NCI-H226 (cell line): ENCODE measurements around the gene BABAM2.
A peak's percentile ranks its signal among the peaks of the same experiment; 100 is the strongest.
"Not testable (repeated sequence)": the region's sequence is repeated elsewhere in the genome, so short reads cannot be mapped to it uniquely, and the experiment has no call there.

Source experiments
- DNase-seq: peaks from one replicate; pipeline ENCODE4 v3.0.0-alpha.2; 2015

The BABAM2 gene

DNA sequence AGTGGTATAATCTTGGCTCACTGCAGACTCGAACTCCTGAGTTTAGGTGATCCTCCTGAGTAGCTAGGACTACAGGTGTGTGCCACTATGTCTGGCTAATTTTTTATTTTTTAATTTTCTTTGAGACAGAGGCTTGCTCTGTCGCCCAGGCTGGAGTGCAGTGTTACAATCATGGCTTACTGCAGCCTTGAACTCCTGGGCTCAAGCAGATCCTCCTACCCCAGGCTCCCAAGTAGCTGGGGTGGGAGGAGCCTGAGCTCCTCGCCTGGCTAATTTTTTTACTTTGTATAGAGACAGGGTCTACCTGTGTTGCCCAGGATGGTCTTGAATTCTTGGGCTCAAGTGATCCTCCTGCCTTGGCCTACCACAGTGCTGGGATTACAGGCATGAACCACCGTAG is 62.5 kb downstream of the BABAM2 start:
- no peak for DNase-seq

DNA sequence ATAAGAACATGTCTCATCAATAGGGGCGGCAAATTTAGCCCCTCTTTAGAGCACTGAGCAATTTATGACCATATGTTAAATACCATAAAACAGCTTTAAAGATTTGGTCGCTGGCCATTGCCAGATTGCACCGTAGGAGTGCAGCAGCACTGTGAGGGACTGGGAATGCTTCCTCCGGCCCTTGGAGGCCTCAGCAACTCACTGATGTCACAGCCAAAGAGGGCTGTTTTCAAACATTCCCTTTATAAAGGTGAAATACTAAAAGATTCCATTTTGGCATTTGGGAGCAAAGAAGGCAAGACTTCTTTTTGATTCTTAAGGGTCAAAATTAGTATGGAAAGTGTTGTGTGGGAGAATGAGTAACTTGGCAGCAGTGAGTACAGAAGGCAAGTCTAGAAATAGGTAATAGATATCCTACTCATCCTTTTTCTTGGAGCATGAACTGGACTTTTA is 63.7 kb downstream of the BABAM2 start:
- DNase-seq, result no peak

GRCh38 chr2:27954771-27955383 is 64.3 kb downstream of the BABAM2 start:
- peak; percentile 99 for DNase-seq

- peak; percentile 9 for DNase-seq
Measured at GRCh38 chr2:27955384-27956161, 65.0 kb downstream of the BABAM2 start.

- DNase-seq, result peak; percentile 77
Measured at GRCh38 chr2:27956888-27957287, 66.4 kb downstream of the BABAM2 start.

GRCh38 chr2:27958711-27959378 is 68.3 kb downstream of the BABAM2 start:
- DNase-seq, result no peak

GRCh38 chr2:27959496-27959895 is 69.0 kb downstream of the BABAM2 start:
- no peak for DNase-seq

- DNase-seq, result peak; percentile 84
Measured at GRCh38 chr2:27960237-27960912, 69.8 kb downstream of the BABAM2 start.

DNA sequence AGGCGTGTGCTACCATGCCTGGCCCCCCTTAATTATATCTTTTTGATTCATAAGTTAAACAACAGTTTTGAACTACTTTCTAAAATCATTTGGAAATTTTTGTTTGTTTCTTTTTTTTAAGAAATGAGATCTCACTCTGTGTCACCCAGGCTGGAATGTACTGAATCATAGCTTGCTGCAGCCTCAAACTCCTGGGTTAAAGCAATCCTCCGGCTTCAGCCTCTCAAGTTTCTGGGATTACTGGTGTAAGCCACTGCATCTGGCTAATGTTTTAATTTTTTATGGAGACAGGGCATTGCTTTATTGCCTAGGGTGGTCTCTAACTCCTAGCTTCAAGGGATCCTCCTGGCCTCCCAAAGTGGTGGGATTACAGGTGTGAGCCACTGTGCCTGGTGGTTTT is 71.5 kb downstream of the BABAM2 start:
- peak; percentile 49 for DNase-seq

DNA sequence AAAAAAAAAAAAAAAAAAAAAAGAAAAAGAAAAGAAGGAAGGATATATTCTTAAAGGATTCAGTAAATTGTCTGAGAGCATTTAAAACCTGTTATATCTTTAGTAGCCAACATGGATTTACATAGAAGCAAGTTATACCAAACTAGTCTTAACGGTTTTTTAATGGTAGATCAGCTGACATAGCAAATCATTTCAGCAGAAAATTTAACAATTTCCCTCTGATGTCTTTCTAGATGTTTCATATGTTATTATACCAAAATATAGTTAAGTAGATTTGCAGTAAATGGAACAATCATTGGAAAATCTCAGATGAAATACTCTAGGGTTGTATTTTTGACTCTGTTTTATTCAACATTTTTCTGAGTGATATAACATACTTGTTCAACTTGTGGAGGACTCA is 72.9 kb downstream of the BABAM2 start:
- DNase-seq, result no peak

GRCh38 chr2:27964067-27964466 is 73.5 kb downstream of the BABAM2 start:
- no peak for DNase-seq

- DNase-seq, result no peak
Measured at GRCh38 chr2:27965841-27966240, 75.3 kb downstream of the BABAM2 start.

DNA sequence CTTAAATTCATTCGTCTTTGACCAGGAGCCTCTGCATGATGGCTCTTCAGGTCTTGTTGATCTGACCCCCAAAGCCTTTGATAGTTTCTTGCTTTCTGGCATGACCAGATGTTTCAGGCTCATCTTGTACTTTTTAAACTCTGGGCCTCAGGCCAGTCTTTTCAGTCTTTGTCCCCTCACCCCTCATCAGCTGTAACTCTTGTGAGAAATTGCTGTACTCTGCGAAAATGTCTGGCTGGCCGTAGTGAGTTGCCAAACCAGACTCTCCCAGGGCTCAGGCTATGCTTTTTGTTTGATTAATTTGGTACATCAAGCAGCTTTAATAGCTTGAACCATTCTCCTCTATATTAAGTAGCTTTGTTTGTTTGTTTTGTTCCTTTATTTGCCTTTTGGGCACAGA is 75.9 kb downstream of the BABAM2 start:
- DNase-seq, result no peak

- DNase-seq, result no peak
Measured at GRCh38 chr2:27967076-27967475, 76.5 kb downstream of the BABAM2 start.

- DNase-seq, result not testable (repeated sequence)
Measured at GRCh38 chr2:27968045-27968444, 77.5 kb downstream of the BABAM2 start.

GRCh38 chr2:27968957-27969356 is 78.4 kb downstream of the BABAM2 start:
- not testable (repeated sequence) for DNase-seq

DNA sequence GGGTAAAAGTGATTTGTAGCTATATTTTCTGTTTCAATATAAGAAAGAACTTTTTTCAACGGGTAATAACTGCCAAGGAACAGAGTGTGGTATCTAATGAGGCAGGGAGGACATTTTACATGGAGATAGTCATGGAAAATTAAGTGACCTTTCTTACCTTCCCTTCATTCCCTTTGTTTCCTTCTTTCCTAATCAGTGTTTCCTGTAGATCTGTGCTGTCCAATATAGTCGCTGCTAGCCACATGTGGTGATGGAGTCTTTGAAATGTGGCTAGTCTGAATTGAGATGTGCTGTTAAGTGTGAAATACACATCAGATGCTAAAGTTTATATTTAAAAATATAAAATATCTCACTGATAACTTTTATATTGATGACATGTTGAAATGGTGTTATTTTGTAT is 81.8 kb downstream of the BABAM2 start:
- no peak for DNase-seq

- DNase-seq, result peak; percentile 15
Measured at GRCh38 chr2:27973592-27973991, 83.1 kb downstream of the BABAM2 start.

- no peak for DNase-seq
Measured at GRCh38 chr2:27976308-27976707, 85.8 kb downstream of the BABAM2 start.

GRCh38 chr2:27977731-27978312 is 87.3 kb downstream of the BABAM2 start:
- peak; percentile 91 for DNase-seq

- DNase-seq, result not testable (repeated sequence)
Measured at GRCh38 chr2:27978761-27979160, 88.2 kb downstream of the BABAM2 start.

DNA sequence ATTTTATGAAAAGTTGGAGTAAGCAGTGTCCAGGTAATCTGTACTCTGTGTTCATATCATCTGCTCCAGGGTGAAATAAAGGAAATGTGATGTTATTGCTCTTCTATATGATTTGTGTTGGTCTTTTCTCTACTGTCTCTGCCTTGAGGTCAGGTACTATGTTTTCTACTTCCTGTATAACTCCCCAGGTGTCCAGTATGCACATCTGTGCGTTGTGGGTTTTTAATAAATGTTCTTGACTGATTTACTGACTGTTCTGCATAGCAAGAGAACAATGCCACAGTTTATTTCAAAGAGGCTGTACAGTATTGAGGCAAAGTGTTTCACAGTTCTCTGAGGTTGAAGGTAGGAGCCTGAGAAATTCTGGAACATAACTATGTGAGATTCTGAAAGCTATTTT is 89.7 kb downstream of the BABAM2 start:
- no peak for DNase-seq

GRCh38 chr2:27984153-27984552 is 93.6 kb downstream of the BABAM2 start:
- no peak for DNase-seq
